ENCODE data around the gene SYK. TPM values are rescaled to one million over a fixed set of nuclear protein-coding genes. Genes with fewer than 3 reads are reported as not detected.

SYK gene
- total RNA-seq, 1 experiment from 2014 or later = 9.0 TPM

DNA sequence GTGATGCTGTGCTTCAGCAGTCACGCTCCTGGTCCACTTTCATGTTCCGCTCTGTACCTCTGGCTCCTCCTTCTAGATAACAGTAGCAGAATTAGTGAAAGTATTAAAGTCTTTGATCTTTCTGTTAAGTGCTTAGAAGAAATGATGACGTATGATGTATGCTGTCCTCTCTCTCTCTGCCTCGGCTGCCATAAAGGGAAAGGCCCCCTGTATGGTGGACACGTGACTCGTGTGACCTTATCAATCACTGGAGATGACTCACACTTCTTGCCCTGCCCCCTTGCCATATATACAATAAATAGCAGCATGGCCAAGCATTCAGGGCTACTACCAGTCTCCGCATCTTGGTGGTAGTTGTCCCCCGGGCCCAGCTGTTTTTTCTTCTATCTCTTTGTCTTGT lies 100.3 kb downstream of the SYK start (continued):
- TF ChIP-seq, protein P1, sequence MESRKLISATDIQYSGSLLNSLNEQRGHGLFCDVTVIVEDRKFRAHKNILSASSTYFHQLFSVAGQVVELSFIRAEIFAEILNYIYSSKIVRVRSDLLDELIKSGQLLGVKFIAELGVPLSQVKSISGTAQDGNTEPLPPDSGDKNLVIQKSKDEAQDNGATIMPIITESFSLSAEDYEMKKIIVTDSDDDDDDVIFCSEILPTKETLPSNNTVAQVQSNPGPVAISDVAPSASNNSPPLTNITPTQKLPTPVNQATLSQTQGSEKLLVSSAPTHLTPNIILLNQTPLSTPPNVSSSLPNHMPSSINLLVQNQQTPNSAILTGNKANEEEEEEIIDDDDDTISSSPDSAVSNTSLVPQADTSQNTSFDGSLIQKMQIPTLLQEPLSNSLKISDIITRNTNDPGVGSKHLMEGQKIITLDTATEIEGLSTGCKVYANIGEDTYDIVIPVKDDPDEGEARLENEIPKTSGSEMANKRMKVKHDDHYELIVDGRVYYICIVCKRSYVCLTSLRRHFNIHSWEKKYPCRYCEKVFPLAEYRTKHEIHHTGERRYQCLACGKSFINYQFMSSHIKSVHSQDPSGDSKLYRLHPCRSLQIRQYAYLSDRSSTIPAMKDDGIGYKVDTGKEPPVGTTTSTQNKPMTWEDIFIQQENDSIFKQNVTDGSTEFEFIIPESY (IDR thresholded peaks at IDR 0.05; ENCODE audit: extremely low read depth, insufficient replicate concordance, low read length) = no peak
- TF ChIP-seq ELF1 (IDR thresholded peaks at IDR 0.05; ENCODE audit: borderline replicate concordance, low read depth) (no peak), RAD21 (IDR thresholded peaks at IDR 0.05; ENCODE audit: low read depth) (no peak), JUND (IDR thresholded peaks at IDR 0.05) (no peak), ATF3 (IDR thresholded peaks at IDR 0.05) (no peak), POLR2A (IDR thresholded peaks at IDR 0.05; ENCODE audit: borderline replicate concordance, extremely low read depth, insufficient read depth, insufficient read length) (no peak), SP1 (IDR thresholded peaks at IDR 0.05; ENCODE audit: low read depth) (no peak)
- TF ChIP-seq, protein P2, sequence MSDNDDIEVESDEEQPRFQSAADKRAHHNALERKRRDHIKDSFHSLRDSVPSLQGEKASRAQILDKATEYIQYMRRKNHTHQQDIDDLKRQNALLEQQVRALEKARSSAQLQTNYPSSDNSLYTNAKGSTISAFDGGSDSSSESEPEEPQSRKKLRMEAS (IDR thresholded peaks at IDR 0.05) = no peak

- BruUV-seq (replicated peaks) = no TSS peak
- H3K27me3 ChIP-seq (ENCODE audit: insufficient read depth, low read length) = no peaks in the 10 kb centered on the region
- H3K4me1 ChIP-seq (ENCODE audit: control insufficient read depth in 1 of 2, insufficient read depth in 2 of 2, low read length in 2 of 2) = no peaks in the 10 kb centered on the region
- no peaks in the 10 kb centered on the region for H3K9me2 ChIP-seq (ENCODE audit: insufficient read depth)
- ChIA-PET CTCF (no interaction called here), RAD21 (ENCODE audit: low non-redundant PET in 1 of 2, low total read pairs in 2 of 2, uncharacterized antibody in 2 of 2, unreplicated experiment in 2 of 2) (no interaction called here), POLR2A (no interaction called here)
- no peak overlapping the region for H3K27ac ChIP-seq (ENCODE audit: low read depth, low read length)
- ATAC-seq (no peak), DNase-seq (ENCODE audit: low read depth, low spot score) (no peak)
- H3K79me2 ChIP-seq (ENCODE audit: insufficient read depth, low read length) = no peaks in the 10 kb centered on the region
- H2AFZ ChIP-seq (ENCODE audit: low read depth, low read length, poor library complexity, severe bottlenecking) = no peak overlapping the region
- no peaks in the 10 kb centered on the region for H3K9me3 ChIP-seq (ENCODE audit: control insufficient read depth in 1 of 2, insufficient read depth in 1 of 2, low read depth in 1 of 2, low read length in 2 of 2)
- H3K4me2 ChIP-seq (ENCODE audit: low read length) = no peak overlapping the region
- no peak overlapping the region for H3K9ac ChIP-seq (ENCODE audit: low read length)
- no peaks in the 10 kb centered on the region for H3K36me3 ChIP-seq (ENCODE audit: control insufficient read depth in 1 of 2, insufficient read depth in 2 of 2, low read length in 2 of 2)
- H3K4me3 ChIP-seq (replicated peaks in 1 of 2; ENCODE audit: low read depth in 1 of 2, low read length in 2 of 2) = no peak overlapping the region
- intact Hi-C loops (cut with micrococcal nuclease) = no loop called here
- H4K20me1 ChIP-seq (ENCODE audit: insufficient read depth) = no peaks in the 10 kb centered on the region
- TF ChIP-seq TCF7L2 (IDR thresholded peaks at IDR 0.05; ENCODE audit: borderline replicate concordance, extremely low read depth, insufficient read depth, insufficient read length) (no peak), FOSL1 (IDR thresholded peaks at IDR 0.05; ENCODE audit: low read depth) (no peak), ZNF274 (IDR thresholded peaks at IDR 0.05; ENCODE audit: low read depth, low read length) (no peak), SP1 (IDR thresholded peaks at IDR 0.05; ENCODE audit: low read depth) (no peak), JUND (IDR thresholded peaks at IDR 0.05) (no peak), SRF (IDR thresholded peaks at IDR 0.05; ENCODE audit: low read depth) (no peak), EZH2phosphoT487 (IDR thresholded peaks at IDR 0.05; ENCODE audit: borderline replicate concordance) (no peak), CBX3 (IDR thresholded peaks at IDR 0.05; ENCODE audit: low read depth) (no peak), ZFX (IDR thresholded peaks at IDR 0.05) (no peak)
- TF ChIP-seq, protein P1 (IDR thresholded peaks at IDR 0.05; ENCODE audit: extremely low read depth, insufficient replicate concordance, low read length) = no peak
- TF ChIP-seq, protein P3, sequence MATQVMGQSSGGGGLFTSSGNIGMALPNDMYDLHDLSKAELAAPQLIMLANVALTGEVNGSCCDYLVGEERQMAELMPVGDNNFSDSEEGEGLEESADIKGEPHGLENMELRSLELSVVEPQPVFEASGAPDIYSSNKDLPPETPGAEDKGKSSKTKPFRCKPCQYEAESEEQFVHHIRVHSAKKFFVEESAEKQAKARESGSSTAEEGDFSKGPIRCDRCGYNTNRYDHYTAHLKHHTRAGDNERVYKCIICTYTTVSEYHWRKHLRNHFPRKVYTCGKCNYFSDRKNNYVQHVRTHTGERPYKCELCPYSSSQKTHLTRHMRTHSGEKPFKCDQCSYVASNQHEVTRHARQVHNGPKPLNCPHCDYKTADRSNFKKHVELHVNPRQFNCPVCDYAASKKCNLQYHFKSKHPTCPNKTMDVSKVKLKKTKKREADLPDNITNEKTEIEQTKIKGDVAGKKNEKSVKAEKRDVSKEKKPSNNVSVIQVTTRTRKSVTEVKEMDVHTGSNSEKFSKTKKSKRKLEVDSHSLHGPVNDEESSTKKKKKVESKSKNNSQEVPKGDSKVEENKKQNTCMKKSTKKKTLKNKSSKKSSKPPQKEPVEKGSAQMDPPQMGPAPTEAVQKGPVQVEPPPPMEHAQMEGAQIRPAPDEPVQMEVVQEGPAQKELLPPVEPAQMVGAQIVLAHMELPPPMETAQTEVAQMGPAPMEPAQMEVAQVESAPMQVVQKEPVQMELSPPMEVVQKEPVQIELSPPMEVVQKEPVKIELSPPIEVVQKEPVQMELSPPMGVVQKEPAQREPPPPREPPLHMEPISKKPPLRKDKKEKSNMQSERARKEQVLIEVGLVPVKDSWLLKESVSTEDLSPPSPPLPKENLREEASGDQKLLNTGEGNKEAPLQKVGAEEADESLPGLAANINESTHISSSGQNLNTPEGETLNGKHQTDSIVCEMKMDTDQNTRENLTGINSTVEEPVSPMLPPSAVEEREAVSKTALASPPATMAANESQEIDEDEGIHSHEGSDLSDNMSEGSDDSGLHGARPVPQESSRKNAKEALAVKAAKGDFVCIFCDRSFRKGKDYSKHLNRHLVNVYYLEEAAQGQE (IDR thresholded peaks at IDR 0.05; ENCODE audit: low read depth) = no peak
Observed at GRCh38 chr9:90903766-90904424, 102.3 kb downstream of the SYK start.

Data from HCT116 (cell line).